CD4-positive, alpha-beta T cell treated with Interleukin-6 for 4 hours (primary cell): ENCODE results near the gene SCN3B.
A peak's percentile ranks its signal among the peaks of the same experiment; 100 is the strongest.

Source experiments
- DNase-seq: peaks from one replicate; pipeline ENCODE4 v3.0.0-alpha.2; 2020; ENCODE audit warnings: mixed read lengths

Gene SCN3B

DNA sequence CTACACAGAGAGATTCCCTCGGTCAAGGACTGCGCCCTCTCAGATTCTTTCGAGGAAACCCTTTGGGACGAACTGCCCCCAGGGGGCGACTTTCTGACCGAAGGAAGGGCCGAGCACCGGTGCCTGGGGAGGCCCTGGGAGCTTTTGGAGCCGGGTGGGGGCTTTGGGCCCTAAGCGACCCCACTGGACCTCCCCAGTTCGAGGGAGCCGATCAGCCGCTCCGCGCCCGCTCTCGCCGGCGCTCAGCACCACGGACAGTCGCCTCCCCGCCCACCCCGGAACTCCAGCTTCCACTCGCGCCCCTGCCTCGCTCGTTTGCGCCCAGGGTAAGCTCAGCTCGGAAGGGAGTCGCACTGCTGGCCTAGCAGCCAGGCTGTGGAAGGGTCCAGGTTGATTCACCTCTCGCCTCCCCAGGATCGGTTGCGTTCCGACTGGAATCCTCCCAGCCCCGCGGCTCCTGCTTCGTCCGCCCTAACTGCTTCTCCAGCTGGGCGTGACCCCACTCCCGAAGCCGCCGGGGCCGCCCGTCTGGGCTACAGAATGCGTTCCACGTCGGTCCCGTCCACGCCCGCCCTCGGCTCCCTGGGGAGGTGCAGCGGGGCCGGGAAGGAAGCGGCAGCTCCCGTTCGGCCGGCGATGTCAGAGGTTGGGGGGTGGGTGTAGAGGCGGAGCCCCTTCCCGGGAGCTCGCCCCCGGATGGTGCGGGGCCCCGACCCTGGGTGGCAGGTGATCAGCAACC lies 428 bp downstream of the SCN3B start:
- DNase-seq: peak; percentile 32

- no peak for DNase-seq
Measured at GRCh38 chr11:123653483-123653826, 969 bp downstream of the SCN3B start.

DNA sequence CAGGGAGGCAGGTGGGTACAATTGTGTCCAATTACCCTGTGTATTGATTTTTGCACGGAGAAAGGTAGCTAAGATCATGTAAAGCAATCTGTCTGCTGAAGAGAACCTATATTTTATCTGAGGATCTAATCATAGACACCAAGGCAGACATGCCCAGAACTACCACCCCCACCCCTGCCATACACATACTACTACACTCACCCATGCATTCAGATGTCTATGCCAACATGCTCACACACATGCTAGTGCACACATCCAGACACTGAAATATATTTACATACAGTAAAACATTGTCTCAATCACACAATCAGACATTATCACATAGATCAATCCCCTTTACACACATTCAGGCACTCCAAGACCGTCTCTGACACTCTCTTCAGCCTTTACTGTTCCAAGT lies 1.8 kb downstream of the SCN3B start:
- no peak for DNase-seq

DNA sequence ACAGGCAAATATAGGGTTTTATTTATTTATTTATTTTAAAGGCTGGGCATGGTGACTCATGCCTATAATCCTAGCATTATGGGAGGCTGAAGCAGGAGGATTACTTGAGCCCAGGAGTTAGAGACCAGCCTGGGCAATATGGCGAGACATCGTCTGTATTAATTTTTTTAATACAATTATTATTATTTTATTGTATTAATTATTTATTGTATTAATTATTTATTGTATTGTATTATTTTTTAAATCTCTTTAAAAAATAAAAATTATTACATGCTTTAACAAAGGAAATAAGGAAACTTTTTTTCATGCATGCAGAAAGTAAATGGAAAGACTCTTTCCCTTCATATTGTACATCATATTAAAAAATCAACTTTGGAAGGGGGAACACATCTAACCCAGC lies 3.5 kb downstream of the SCN3B start:
- DNase-seq: no peak

DNA sequence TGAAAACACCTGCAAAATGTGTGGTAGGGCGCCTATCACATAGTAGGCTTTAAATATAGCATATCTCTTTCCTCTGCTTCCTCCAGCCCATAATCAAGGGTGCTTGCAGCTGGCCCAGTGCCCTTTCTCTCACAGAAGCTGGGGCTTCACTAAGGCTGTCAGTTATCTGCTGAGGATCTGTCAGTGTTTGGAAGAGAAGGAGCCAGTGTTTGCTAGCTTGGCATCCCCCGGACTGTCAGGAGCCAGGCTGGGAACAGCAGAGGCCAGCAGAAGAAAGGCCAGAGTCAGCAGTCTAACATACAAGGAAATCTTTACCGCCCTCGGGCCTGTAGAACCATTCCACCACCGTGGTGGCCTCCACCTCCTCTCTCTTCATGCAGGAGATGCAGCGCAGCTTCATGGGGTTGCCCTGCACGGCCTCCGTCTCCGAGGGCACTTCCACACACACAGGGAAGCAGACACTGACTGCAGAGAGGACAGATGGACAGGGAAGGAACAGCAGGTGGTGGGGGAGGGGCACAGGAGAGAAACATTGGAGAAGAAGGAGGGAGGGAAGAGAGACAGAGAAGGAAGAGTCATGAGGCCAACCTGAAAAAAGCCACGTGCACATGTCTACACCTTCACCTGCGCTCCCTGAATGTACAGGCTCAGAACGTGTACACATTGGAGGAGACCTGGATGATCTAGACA lies 9.0 kb downstream of the SCN3B start:
- no peak for DNase-seq

DNA sequence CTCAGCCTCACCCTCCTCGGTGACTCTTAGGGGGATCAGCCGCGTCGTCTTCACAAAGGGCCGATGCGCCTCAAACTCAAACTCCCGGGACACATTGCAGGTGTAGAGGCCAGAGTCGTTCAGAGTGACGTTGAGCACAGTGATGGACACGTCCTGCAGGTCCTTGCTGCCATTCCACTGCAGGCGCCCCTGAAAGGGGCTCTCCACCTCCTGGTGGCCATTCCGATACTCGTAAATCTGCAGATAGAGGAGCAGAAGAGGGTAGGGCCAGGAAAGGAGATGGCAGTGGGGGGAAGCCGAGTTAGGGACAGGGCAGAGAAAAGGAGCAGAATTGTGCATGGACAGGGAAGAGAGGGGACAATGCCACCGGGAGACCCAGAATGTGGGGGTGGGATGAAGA lies 12.0 kb downstream of the SCN3B start:
- DNase-seq: no peak

DNA sequence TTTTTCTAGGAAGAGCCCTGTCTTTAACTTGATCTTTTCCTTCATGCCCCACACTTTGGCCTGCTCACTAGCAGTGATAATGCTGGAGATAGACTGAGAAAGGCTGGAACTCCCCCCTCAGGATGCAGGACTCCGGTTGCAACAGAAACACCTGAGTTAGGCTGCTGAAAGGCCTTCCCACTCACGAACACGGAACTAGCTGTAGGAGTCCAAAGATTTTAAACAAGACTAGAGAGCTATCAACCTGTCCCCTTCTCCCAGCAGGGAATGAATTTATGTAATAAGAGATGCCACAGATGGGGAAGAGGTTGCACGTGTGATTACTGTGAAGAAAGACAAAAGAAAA lies 13.0 kb downstream of the SCN3B start:
- DNase-seq: no peak

GRCh38 chr11:123640677-123641494 lies 13.5 kb downstream of the SCN3B start:
- DNase-seq: peak; percentile 61

- DNase-seq: no peak
Measured at GRCh38 chr11:123640029-123640428, 14.4 kb downstream of the SCN3B start.

DNA sequence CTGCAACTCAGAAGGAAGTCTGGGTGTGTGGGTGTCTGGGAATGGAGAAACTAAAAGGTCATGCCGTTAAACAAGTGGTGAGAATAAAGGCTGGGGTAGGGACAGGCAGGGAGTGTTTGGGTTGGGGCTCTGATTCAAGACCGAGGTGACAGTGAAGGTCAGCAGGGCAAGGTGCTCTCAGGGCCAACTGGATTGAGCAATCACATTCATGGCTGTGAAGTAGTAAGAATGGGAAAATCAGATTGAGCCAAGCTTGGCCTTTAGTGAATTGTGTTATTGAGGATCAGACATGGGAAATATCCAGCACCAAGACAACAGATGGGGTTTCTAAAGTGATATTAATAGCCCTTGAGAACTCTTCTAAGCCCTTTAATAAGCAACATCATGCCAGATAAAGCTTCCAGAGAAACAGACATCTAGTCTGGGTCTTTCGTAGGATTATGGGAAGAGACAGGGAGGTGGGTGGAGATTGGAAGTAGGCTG lies 24.3 kb downstream of the SCN3B start:
- no peak for DNase-seq

GRCh38 chr11:123628936-123629683 lies 25.3 kb downstream of the SCN3B start:
- DNase-seq: no peak

DNA sequence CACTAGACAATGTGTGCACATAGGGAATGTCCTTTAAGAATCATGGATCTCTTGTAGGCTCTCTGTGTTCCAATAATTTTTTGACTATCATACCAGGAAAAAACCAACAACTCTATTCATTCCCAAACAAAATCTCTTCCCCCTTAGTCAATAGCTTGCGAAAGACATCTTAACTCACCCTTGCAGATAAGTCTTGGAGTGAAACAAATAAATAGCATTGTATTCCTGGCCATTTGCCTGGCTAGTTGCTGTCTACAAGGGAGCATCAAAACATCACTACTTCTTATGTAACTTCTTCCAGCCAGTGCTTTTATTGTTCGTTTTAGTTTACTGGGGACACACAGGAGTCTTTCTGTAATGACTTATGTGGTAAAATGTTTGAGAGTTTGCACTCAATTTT lies 29.4 kb downstream of the SCN3B start:
- no peak for DNase-seq

DNA sequence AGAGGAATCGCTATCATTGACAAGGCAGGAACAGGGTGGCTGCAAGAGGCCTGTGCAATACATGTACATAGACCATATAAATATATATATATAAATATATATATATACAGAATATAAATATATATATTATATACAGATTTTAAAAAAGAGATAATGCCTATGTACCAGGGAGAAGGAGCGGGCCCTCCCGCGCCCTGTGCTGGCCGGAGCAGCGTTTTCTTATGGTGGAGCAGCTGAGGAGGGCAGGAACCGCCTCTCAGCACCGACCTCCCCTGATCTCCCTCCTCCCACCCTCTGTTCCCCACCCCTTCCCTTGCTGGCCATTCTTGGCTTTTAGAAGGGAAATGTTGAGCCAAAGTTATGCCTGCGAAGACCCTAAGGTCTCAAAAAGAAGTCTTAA lies 31.8 kb downstream of the SCN3B start:
- no peak for DNase-seq

DNA sequence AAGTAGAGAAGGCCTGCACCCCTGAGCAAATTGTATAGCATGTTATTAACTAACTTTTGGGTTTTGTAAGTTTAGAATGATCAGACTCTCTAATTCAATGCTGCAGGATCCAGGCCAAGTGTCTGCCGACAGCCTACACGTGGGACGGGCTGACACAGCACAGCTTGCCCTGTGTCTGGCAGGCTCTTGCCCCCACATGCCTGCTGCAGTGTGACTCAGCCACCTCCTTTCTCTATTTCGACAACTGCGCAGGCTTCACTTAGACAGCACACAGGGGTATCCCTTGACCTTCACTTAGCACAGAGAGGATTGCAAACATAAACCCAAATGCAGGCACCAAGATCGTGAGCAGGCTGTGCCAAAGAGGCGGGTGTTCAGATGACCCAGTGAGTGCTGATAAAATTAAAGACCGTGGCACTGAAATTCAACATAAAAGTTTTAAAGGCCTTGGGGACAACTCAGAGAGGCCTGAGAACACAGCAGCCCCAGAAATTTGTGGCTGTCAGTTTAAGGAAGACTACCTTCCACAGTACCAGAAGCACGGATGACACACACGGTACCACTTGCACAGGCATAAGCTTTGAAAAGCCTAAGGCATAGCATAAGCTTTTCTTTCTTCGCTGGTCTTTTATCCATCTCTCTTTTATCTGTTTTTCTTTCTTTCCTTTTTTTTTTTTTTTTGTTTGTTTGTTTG lies 37.8 kb downstream of the SCN3B start:
- no peak for DNase-seq

DNA sequence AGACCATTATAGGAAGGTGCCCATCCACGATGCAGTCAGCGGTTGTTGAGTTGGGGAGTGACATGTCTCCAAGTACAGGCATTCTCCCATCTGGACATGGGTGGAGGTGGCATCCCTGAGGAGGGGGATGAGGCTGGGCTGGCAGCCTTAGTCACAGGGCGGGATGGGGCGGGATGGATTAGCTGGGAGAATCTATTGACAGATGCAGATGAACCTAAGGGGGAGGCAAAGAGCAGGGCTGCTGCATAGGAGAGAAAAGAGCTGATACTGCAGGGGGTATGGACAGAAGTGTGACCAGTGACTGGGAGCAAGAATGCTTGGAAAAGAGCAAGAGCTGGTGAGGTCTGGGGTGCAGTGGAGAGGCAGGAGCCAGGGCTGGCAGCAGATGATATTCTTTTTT lies 42.7 kb downstream of the SCN3B start:
- no peak for DNase-seq

- DNase-seq: no peak
Measured at GRCh38 chr11:123608945-123609344, 45.5 kb downstream of the SCN3B start.

DNA sequence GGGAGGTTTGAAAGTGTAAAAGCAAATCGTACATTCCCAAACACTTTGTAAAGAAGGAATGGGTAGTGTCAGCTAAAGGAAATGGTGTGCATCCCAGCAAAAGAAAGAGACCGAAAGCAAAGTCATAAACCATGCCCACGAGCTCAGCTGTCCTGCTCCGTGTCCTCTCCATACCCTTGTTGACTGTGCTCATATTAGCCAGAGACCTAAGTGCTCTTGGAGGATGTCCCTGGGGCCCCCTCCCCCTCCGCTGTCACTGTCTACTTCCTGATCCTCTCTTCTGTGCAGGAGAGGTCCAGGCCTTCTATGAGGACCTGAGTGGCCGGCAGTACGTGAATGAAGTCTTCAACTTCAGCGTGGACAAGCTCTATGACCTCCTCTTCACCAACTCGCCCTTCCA lies 46.1 kb downstream of the SCN3B start:
- DNase-seq: no peak

DNA sequence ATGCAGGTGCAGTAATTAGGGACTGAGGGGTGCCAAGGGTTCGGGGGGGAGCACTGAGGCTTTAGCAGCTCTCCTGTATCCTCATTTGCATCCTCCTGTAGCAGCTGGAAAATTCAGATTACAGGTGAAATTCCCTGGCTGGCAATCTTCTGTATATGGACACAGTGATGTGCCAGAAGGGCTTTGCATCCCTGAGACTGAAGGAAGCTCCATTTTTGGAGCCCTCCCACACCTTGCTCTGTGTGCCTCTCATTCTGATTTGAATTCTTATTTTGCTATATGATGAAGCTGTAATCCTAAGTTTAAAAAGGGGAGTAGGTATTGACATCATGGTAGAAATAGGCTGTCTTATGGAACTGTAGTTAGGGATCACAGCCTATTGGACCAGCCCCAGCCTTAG lies 46.6 kb downstream of the SCN3B start:
- DNase-seq: no peak

DNA sequence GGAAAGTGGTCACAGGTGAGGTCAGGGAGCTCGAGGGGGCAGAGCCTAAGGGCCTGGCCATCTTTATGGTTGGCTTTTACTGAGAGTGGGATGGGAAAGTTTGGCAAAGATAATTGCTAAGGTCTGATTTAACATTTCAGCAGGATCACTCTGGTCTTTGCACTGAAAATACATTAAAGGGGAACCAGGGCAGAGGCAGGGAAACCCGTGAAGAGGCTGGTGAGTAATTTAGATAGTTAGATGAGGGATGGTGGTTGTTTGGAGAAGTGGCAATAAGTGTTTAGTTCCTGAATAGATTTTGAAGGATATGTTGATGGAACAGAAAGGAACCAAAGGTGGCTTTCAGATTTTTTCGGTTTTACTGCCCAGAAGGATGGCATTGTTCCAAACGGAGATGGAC lies 50.8 kb downstream of the SCN3B start:
- DNase-seq: no peak

GRCh38 chr11:123601743-123602142 lies 52.7 kb downstream of the SCN3B start:
- no peak for DNase-seq

GRCh38 chr11:123601136-123601535 lies 53.3 kb downstream of the SCN3B start:
- DNase-seq: no peak

DNA sequence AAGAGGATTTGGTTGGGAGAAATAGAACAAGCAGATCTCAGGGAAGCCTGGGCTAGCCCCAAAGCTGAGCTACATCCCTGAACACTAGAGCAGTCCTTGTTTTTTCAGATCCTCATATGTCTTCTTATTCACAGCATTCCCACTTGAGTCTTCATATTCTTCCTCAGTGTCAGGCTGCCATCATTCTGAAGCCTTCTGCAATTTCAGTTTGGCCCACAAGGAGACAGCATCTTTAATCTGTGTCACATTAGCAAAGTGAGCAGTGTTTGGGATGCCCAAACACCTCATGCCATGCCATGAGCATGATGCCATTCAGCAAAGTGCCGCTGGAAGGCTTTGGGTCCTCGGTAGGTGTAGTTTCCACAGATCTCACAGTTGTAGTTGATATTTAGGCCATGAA lies 56.6 kb downstream of the SCN3B start:
- DNase-seq: no peak

GRCh38 chr11:123594921-123595320 lies 59.5 kb downstream of the SCN3B start:
- no peak for DNase-seq
